Neural cell (in vitro differentiated cells): ENCODE measurements around the gene ABHD14A. TPM values are rescaled to one million over a fixed set of nuclear protein-coding genes. Genes with fewer than 3 reads are reported as not detected.

Source experiments
- H2AFZ ChIP-seq: fragments of 200-600, 300-800 bp; sonication (generic), shearing (Covaris generic); 2 replicates; pipeline ENCODE4 v1.6.0; 2014; ENCODE audit warnings: low read depth, mild to moderate bottlenecking, antibody characterized with exemption, low read length, moderate library complexity
- H3F3A ChIP-seq: fragments of 200-600 bp; shearing (Covaris generic); 2 replicates; pipeline ENCODE4 v1.6.1; 2016; ENCODE audit warnings: mild to moderate bottlenecking, moderate library complexity, mixed read lengths, antibody characterized with exemption, low read length; ENCODE audit not compliant: insufficient read depth, poor library complexity, severe bottlenecking
- H3K27ac ChIP-seq: fragments of 200-600, 300-800 bp; sonication (generic), shearing (Covaris generic); 2 replicates; pipeline ENCODE4 v1.5.1; 2014; ENCODE audit warnings: mild to moderate bottlenecking, low read length, moderate library complexity
- H3K27me3 ChIP-seq: fragments of 300-800, 200-600 bp; sonication (generic), shearing (Covaris generic); 2 replicates; pipeline ENCODE4 v1.6.0; 2014; ENCODE audit warnings: mild to moderate bottlenecking, low read depth, low read length, moderate library complexity; ENCODE audit not compliant: insufficient read depth
- H3K36me3 ChIP-seq: fragments of 300-800, 200-600 bp; sonication (generic), shearing (Covaris generic); 2 replicates; pipeline ENCODE4 v1.5.1; 2014; ENCODE audit warnings: mild to moderate bottlenecking, antibody characterized with exemption, low read length, moderate library complexity; ENCODE audit not compliant: insufficient read depth
- H3K4me2 ChIP-seq: fragments of 300-800, 200-600 bp; sonication (generic), shearing (Covaris generic); 2 replicates; pipeline ENCODE4 v1.6.0; 2014; ENCODE audit warnings: mild to moderate bottlenecking, low read length
- H3K4me3 ChIP-seq: fragments of 300-800, 200-600 bp; sonication (generic), shearing (Covaris generic); 2 replicates; pipeline ENCODE4 v1.5.1; 2014; ENCODE audit warnings: mild to moderate bottlenecking, low read length, moderate library complexity
- H3K79me2 ChIP-seq: fragments of 200-600 bp; shearing (Covaris generic); replicated peaks from 2 replicates; pipeline ENCODE4 v1.6.0; 2014; ENCODE audit warnings: mild to moderate bottlenecking, low read length, moderate library complexity; ENCODE audit not compliant: insufficient read depth
- H3K9ac ChIP-seq: fragments of 300-800, 200-600 bp; sonication (generic), shearing (Covaris generic); 2 replicates; pipeline ENCODE4 v1.6.1; 2016; ENCODE audit warnings: mild to moderate bottlenecking, low read length, mixed read lengths
- H3K9me2 ChIP-seq: fragments of 200-600 bp; shearing (Covaris generic); 2 replicates; pipeline ENCODE4 v1.6.1; 2016; ENCODE audit warnings: mild to moderate bottlenecking, low read length, mixed read lengths; ENCODE audit not compliant: insufficient read depth
- H3K9me3 ChIP-seq: fragments of 200-600, 300-800 bp; sonication (generic), shearing (Covaris generic); 2 replicates; pipeline ENCODE4 v1.6.1; 2016; ENCODE audit warnings: mild to moderate bottlenecking, mixed run types, low read length, moderate library complexity, mixed read lengths
- H4K20me1 ChIP-seq: fragments of 200-600 bp; shearing (Covaris generic); 2 replicates; pipeline ENCODE4 v1.6.1; 2016; ENCODE audit warnings: mild to moderate bottlenecking, mixed run types; ENCODE audit not compliant: insufficient read depth
- CTCF ChIP-seq: fragments of 450-650 bp; IDR thresholded peaks from 2 replicates; pipeline ENCODE4 v1.5.1; 2014; ENCODE audit warnings: antibody characterized with exemption, mild to moderate bottlenecking, moderate library complexity; ENCODE audit not compliant: poor library complexity, severe bottlenecking
- EP300 ChIP-seq: fragments of 450-650 bp; conservative IDR thresholded peaks from 2 replicates; pipeline ENCODE4 v1.6.1; 2014; ENCODE audit warnings: antibody characterized with exemption, mild to moderate bottlenecking, moderate library complexity; ENCODE audit not compliant: poor library complexity, severe bottlenecking
- EZH2 ChIP-seq: fragments of 200-600, 300-800 bp; shearing (Covaris generic), sonication (generic); IDR thresholded peaks from 2 replicates; pipeline ENCODE4 v1.6.1; 2014; ENCODE audit warnings: antibody characterized with exemption, low read length, borderline replicate concordance, mild to moderate bottlenecking; ENCODE audit not compliant: insufficient read depth, poor library complexity, severe bottlenecking
- MXI1 ChIP-seq: fragments of 450-650 bp; conservative IDR thresholded peaks from 2 replicates; pipeline ENCODE4 v1.6.1; 2014; ENCODE audit warnings: antibody characterized with exemption, mild to moderate bottlenecking; ENCODE audit not compliant: poor library complexity, severe bottlenecking
- POLR2AphosphoS5 ChIP-seq: IDR thresholded peaks from 2 replicates; pipeline ENCODE4 v1.6.1; 2012
- RAD21 ChIP-seq: fragments of 450-650 bp; conservative IDR thresholded peaks from 2 replicates; pipeline ENCODE4 v1.6.1; 2014; ENCODE audit warnings: antibody characterized with exemption, mild to moderate bottlenecking, moderate library complexity
- REST ChIP-seq: IDR thresholded peaks from 2 replicates; pipeline ENCODE4 v1.6.1; 2012; ENCODE audit warnings: borderline replicate concordance
- SMC3 ChIP-seq: fragments of 450-650 bp; conservative IDR thresholded peaks from 2 replicates; pipeline ENCODE4 v1.6.1; 2014; ENCODE audit warnings: antibody characterized with exemption, mild to moderate bottlenecking, moderate library complexity; ENCODE audit not compliant: poor library complexity
- TAF1 ChIP-seq: IDR thresholded peaks from 2 replicates; pipeline ENCODE4 v1.6.1; 2012; ENCODE audit warnings: low read depth
- polyA plus RNA-seq: library from polyadenylated mRNA; depleted of rRNA; stranded (reverse); fragments of >200 nt; gene quantifications from 2 replicates; pipeline ENCODE4 v1.2.3, GENCODE V29; 2014

Gene ABHD14A
- polyA plus RNA-seq, 1 donor from 2014 or later: 57.8 TPM

DNA sequence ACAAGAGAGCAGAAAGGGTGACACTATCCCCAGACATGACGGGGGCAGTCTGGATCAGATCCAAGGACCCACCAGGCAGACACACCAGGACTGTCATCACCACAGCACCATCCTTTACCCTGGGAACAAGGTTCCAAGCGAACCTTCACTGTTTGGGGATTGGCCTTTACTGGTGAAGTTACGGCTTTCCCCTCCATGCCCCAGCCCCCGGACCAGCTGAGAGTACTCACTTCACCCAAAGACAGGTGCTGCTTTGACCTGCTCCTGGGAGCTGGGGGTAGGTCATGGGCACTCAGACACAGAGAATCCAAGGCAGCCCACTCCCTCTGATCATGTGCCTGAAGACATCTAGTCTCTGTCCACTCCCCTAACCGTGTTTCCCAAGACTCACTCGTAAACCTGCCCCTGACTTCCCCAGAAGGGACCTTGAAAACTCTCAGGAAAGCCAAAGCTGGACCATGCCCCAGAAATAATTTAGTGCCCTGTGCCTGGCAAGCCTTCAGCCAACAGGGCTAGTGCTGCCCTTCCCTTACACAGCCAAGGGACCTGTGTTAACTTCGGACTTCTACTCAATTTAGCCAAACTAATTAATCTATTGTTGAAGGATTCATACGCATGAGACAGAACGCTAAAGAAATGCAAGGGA lies 36.0 kb upstream of the ABHD14A start:
- Histone ChIP-seq H3K36me3 (no peaks in the 10 kb centered on the region), H3K79me2 (no peaks in the 10 kb centered on the region), H3K9me3 (no peaks in the 10 kb centered on the region), H3K9ac (no peak overlapping the region), H3K27ac (no peak overlapping the region), H3K4me3 (no peak overlapping the region), H2AFZ (no peak overlapping the region), H3F3A (no peaks in the 10 kb centered on the region), H4K20me1 (no peaks in the 10 kb centered on the region), H3K27me3 (no peaks in the 10 kb centered on the region), H3K4me2 (no peak overlapping the region), H3K9me2 (no peaks in the 10 kb centered on the region)
- TF ChIP-seq POLR2AphosphoS5: no peak
- TF ChIP-seq REST: no peak
- no peak for TF ChIP-seq TAF1
- no peak for TF ChIP-seq SMC3
- TF ChIP-seq EP300: no peak
- no peak for TF ChIP-seq MXI1
- TF ChIP-seq RAD21: no peak
- TF ChIP-seq EZH2: no peak
- no peak for TF ChIP-seq CTCF

- Histone ChIP-seq H3K27me3 (no peaks in the 10 kb centered on the region), H3K4me2 (peak overlapping the region; percentile 77), H3K4me3 (peak overlapping the region; percentile 76), H3K27ac (no peak overlapping the region), H2AFZ (no peak overlapping the region), H3K79me2 (no peaks in the 10 kb centered on the region), H3K9me3 (no peaks in the 10 kb centered on the region), H3K9me2 (no peaks in the 10 kb centered on the region), H3K9ac (peak overlapping the region; percentile 57), H3K36me3 (no peaks in the 10 kb centered on the region), H3F3A (no peaks in the 10 kb centered on the region), H4K20me1 (no peaks in the 10 kb centered on the region)
- TF ChIP-seq EZH2 (no peak), POLR2AphosphoS5 (no peak), EP300 (no peak), TAF1 (no peak), CTCF (no peak), SMC3 (no peak), MXI1 (no peak), RAD21 (no peak), REST (no peak)
Observed at GRCh38 chr3:51940648-51941462, 34.0 kb upstream of the ABHD14A start.
